ENCODE measurements around the gene HDLBP. TPM values are rescaled to one million over a fixed set of nuclear protein-coding genes. Genes with fewer than 3 reads are reported as not detected.

Gene HDLBP
- total RNA-seq, 1 donor from 2014 or later, result 805 TPM

GRCh38 chr2:241215421-241215820 is 100.1 kb downstream of the HDLBP start:
- DNase-seq (ENCODE audit: low read depth) (no peak), FAIRE-seq (no peak)
- Histone ChIP-seq H3K4me3 (ENCODE audit: low read depth, low read length) (no peak overlapping the region), H3K27me3 (ENCODE audit: control insufficient read depth, insufficient read depth, low read length) (peaks cover 2% of the 10 kb centered on the region), H3K36me3 (ENCODE audit: control insufficient read depth, insufficient read depth, low read length) (no peaks in the 10 kb centered on the region)
- TF ChIP-seq, protein P1, sequence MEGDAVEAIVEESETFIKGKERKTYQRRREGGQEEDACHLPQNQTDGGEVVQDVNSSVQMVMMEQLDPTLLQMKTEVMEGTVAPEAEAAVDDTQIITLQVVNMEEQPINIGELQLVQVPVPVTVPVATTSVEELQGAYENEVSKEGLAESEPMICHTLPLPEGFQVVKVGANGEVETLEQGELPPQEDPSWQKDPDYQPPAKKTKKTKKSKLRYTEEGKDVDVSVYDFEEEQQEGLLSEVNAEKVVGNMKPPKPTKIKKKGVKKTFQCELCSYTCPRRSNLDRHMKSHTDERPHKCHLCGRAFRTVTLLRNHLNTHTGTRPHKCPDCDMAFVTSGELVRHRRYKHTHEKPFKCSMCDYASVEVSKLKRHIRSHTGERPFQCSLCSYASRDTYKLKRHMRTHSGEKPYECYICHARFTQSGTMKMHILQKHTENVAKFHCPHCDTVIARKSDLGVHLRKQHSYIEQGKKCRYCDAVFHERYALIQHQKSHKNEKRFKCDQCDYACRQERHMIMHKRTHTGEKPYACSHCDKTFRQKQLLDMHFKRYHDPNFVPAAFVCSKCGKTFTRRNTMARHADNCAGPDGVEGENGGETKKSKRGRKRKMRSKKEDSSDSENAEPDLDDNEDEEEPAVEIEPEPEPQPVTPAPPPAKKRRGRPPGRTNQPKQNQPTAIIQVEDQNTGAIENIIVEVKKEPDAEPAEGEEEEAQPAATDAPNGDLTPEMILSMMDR (IDR thresholded peaks at IDR 0.05; ENCODE audit: insufficient read depth, low read length, severe bottlenecking), result no peak

GRCh38 chr2:241214766-241215165 is 100.7 kb downstream of the HDLBP start:
- TF ChIP-seq, protein P1 (IDR thresholded peaks at IDR 0.05; ENCODE audit: insufficient read depth, low read length, severe bottlenecking), result no peak
- DNase-seq (ENCODE audit: low read depth), result no peak
- Histone ChIP-seq H3K4me3 (ENCODE audit: low read depth, low read length) (no peak overlapping the region), H3K36me3 (ENCODE audit: control insufficient read depth, insufficient read depth, low read length) (no peaks in the 10 kb centered on the region), H3K27me3 (ENCODE audit: control insufficient read depth, insufficient read depth, low read length) (peaks cover 2% of the 10 kb centered on the region)
- no peak for FAIRE-seq

DNA sequence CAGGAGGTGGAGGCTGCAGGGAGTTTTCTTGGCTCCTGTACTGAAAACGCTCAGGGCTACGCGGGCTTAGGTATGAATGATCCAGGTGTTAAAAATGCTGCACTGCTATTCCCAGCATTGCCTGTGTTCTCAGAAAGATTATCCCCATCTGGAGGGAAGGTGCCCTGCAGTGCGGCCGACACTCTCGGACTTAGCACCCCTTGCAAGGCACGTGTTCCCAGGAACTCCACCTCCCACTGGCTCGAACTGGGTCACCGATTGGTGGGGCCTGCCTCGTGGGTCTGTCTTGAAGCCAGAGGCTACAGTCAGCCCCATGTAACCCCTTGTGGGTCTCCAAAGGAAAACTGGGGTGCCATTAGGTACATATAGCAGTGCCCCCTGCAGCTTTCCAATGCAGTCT is 101.3 kb downstream of the HDLBP start:
- Histone ChIP-seq H3K4me3 (ENCODE audit: low read depth, low read length) (no peak overlapping the region), H3K27me3 (ENCODE audit: control insufficient read depth, insufficient read depth, low read length) (peaks cover 2% of the 10 kb centered on the region), H3K36me3 (ENCODE audit: control insufficient read depth, insufficient read depth, low read length) (no peaks in the 10 kb centered on the region)
- TF ChIP-seq, protein P1 (IDR thresholded peaks at IDR 0.05; ENCODE audit: insufficient read depth, low read length, severe bottlenecking), result no peak
- DNase-seq (ENCODE audit: low read depth), result no peak
- FAIRE-seq, result no peak

DNA sequence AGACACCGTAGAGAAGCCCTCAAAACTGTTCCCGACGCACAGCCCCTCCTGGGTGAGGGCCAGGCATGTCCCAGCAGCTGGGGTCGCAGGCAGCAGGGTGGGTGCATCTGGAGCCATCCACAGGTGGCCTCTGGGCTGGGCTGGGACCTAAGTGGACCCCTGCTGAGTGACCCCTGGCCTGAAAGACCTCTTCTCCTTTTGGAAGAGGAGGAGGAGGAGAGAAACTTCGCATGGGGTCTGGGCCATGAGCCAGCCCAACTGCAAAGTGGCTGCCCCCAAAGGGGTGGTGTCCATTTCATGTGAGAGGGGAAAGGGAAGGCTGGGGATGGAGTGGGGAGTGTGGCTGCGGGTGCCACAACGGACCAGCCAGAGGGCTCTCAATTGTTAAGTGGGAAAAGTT is 101.9 kb downstream of the HDLBP start:
- no peaks in the 10 kb centered on the region for H3K36me3 ChIP-seq (ENCODE audit: control insufficient read depth, insufficient read depth, low read length)
- FAIRE-seq (no peak), DNase-seq (ENCODE audit: low read depth) (no peak)
- H3K4me3 ChIP-seq (ENCODE audit: low read depth, low read length), result no peak overlapping the region
- TF ChIP-seq, protein P1 (IDR thresholded peaks at IDR 0.05; ENCODE audit: insufficient read depth, low read length, severe bottlenecking), result no peak
- peaks cover 2% of the 10 kb centered on the region for H3K27me3 ChIP-seq (ENCODE audit: control insufficient read depth, insufficient read depth, low read length)

DNA sequence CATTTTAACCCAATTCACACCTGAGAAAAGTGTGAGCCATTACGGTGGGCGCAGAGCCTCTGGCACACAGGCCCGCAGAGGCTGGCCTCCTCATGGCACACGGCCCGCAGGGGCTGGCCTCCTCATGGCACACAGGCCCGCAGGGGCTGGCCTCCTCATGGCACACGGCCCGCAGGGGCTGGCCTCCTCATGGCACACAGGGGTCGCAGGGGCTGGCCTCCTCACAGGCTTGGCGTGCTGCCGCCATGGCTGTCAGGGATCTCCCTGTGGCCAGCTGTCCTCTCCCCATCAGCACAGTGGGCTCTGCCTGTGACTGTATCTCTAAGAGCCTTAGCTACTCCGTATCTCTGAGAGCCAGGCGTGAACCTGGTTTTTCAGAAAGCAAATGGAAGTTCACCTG is 102.4 kb downstream of the HDLBP start:
- peaks cover 2% of the 10 kb centered on the region for H3K27me3 ChIP-seq (ENCODE audit: control insufficient read depth, insufficient read depth, low read length)

GRCh38 chr2:241211276-241211675 is 104.2 kb downstream of the HDLBP start:
- TF ChIP-seq, protein P1 (IDR thresholded peaks at IDR 0.05; ENCODE audit: insufficient read depth, low read length, severe bottlenecking), result no peak
- Histone ChIP-seq H3K4me3 (ENCODE audit: low read depth, low read length) (no peak overlapping the region), H3K36me3 (ENCODE audit: control insufficient read depth, insufficient read depth, low read length) (no peaks in the 10 kb centered on the region), H3K27me3 (ENCODE audit: control insufficient read depth, insufficient read depth, low read length) (peaks cover 2% of the 10 kb centered on the region)
- FAIRE-seq, result no peak
- no peak for DNase-seq (ENCODE audit: low read depth)

More for the DNA sequence above, 102.4 kb downstream of the HDLBP start:
- FAIRE-seq, result no peak
- TF ChIP-seq, protein P1 (IDR thresholded peaks at IDR 0.05; ENCODE audit: insufficient read depth, low read length, severe bottlenecking), result no peak
- Histone ChIP-seq H3K4me3 (ENCODE audit: low read depth, low read length) (no peak overlapping the region), H3K36me3 (ENCODE audit: control insufficient read depth, insufficient read depth, low read length) (no peaks in the 10 kb centered on the region)
- no peak for DNase-seq (ENCODE audit: low read depth)

All from bronchial epithelial cell (primary cell).